NOMO-1 treated with DMSO at 0.1 percent for 48 hours (cell line): ENCODE data around the gene HOXD9.

Experiments
- DNase-seq: peaks from one replicate; lab custom pipeline; 2025; ENCODE audit not compliant: unreplicated experiment; lab: John Stamatoyannopoulos, UW

The HOXD9 gene

DNA sequence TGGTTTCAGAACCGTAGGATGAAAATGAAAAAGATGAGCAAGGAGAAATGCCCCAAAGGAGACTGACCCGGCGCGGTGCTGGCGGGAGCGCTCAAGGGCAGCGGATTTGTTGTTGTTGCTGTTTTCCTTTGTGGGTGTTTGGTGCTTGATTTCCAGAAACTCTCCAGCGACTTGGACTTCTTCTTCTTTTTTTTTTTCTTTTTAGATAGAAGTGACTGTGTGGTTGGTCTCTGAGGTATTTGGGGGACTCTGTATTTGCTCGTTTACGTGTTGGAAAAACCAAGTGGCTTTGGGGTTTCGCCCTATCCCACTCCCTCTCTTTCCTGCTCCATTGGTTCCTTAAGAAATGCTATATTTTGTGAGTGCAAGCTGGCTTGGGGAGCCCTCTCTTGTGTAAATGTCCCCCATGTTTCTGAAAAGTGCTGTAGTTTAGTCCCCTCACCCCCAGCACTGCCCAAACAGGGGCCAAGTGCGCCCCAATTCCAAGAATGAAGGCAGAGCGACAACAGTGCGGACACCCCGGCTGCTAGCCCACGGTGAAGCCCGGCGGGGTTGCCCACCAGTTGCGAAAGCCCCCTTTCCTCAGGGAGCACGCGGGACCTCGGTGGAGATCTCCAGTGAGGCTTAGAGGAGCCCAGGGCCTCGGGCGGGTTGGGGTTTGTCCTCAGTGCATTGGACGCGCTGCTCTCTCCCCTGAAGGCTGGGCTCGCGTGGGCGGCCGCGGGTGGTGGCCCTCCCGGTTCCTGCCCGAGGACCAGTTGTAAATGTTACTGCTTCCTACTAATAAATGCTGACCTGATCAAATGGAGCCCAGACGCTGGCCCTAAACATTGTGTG lies 1.8 kb downstream of the HOXD9 start:
- no peak for DNase-seq

DNA sequence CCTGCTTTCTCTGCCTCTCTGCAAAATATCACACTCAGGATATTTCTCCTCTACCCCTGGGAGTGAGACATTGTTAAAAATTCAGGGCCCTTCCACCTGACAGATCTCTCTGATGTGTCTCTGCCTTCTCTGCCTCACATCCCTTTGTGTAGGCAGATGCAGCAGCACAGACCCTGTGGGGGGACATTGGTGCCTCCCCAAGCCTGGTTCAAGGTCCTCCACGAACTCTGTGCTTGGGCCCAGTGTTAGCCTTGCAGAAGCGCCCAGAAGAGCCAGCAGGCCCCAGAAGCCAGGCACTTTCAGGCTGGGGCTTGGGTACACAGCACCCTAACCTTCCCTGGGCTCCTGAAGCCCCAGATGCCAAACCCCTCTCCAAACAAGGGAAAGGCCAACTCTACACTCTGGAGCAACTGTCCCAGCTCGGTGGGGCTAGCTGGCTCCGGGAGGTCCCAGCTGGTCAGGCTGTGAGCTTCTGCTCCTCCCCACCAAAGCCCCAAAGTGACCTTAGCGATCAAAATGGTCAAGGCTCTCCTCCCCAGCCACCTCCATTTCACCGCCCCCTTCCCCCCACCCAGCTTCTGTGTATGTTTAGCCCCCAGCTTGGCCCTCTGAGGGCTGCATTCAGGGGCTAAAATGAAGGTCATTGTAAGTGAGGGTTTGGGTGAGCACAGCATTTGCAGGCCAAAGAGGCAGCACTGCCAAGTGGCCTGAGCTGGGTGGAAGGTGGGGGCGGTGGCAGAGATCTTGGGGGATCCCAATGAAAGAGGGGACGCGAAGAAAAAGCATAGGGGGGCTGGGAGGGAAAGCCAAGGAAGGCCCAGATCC lies 2.6 kb downstream of the HOXD9 start:
- DNase-seq, result no peak

DNA sequence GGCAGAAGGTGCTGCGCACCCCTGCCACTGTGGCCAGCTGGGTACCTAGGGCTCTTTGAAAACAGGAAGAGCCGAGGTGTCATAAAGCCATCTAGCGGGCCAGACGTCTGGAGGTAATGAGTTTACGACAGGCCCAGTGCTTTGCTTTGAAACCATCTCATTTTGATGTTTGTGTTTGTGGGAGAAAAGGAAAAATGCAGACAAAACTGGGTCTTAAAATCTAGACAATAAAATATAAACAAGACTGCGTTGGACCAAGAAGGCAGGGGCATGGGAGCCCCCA lies 3.2 kb downstream of the HOXD9 start:
- DNase-seq, result no peak

- DNase-seq, result peak; percentile 30
Measured at GRCh38 chr2:176126929-176127773, 4.6 kb downstream of the HOXD9 start.

- no peak for DNase-seq
Measured at GRCh38 chr2:176127774-176128072, 5.2 kb downstream of the HOXD9 start.

DNA sequence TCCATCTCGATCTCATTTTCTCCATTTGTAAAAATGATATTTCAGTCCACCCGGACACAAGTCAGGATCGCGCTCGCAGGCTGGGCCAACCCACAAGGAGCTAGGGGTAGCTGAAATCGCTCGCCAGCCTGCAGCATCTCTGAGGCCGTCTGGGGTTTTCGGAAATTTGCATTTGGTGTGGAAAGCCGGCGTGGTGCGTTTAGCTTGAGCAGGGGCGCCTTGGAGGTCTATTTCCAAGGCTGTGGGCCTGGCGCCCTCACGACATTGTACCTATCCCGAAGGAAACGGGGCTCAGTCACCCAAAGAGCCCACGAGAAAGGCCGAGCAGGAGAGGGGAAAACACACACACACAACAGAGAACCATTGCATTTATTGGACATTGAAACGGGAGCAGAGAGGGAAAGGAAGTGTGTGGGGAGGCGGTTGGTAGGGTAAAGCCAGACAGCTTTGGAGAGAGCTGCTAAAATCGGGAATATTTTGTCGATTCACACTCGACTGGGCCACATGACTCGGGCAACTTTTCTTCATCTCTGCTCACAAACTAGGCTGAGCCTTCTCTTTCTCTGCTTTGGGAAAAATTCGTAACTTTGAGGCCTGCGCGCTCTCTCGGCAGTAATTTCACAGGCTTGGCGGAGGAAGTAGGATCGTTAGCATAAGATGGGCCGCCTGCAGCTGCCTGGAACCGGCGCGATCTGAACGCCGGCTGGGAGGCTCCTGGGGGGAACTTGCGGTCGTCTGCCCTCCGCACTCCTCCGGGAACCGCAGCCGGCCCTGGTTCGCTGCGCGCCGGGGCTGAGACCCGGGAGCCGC lies 5.9 kb downstream of the HOXD9 start:
- no peak for DNase-seq

GRCh38 chr2:176128982-176129796 lies 6.7 kb downstream of the HOXD9 start, which contains the start of gene HOXD8:
Gene HOXD8 (plus strand): TSS chr2:176129705. CDS start chr2:176130367, 662 bp downstream.
- DNase-seq, result no peak

GRCh38 chr2:176129813-176130146 lies 7.3 kb downstream of the HOXD9 start:
- DNase-seq, result no peak

- DNase-seq, result no peak
Measured at GRCh38 chr2:176130147-176130956, 7.8 kb downstream of the HOXD9 start.

GRCh38 chr2:176130957-176131847 lies 8.7 kb downstream of the HOXD9 start:
- no peak for DNase-seq

DNA sequence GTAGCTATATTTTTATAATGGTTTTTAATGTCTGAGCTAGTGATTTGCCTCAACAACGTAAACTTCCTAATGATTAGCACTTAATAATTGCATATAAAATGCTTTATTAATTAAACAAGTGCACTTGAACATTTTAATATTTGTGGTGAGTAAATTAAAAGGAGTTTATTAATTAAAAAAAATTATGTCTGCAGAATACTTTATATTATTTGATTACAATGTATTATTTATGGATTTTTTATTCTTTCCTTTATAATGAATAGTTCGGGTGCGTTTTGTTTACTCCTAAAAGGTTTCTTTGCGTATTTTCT lies 9.3 kb downstream of the HOXD9 start:
- no peak for DNase-seq

- DNase-seq, result no peak
Measured at GRCh38 chr2:176132205-176133171, 10.0 kb downstream of the HOXD9 start.

DNA sequence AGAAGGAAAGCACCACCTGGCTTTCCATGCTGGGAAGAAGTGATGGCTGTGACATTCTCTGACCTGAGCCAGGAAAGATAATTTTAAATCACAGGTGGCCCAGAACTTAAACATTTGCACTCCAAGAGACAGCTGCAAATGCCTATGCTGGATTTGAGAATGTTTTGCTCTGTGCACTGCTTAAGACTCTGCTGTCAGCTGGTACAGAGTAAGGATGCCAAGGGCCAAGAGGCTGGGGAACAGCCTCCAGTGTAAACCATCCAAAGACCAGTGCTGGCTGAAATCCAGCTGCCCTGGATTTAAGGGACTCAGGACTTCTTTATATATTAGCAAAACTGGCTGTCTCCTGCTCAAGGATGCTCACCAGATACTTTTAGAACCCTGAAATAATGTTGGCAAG lies 10.9 kb downstream of the HOXD9 start:
- DNase-seq, result no peak

- DNase-seq, result no peak
Measured at GRCh38 chr2:176134035-176134434, 11.5 kb downstream of the HOXD9 start.

GRCh38 chr2:176135035-176135440 lies 12.5 kb downstream of the HOXD9 start:
- DNase-seq, result no peak

DNA sequence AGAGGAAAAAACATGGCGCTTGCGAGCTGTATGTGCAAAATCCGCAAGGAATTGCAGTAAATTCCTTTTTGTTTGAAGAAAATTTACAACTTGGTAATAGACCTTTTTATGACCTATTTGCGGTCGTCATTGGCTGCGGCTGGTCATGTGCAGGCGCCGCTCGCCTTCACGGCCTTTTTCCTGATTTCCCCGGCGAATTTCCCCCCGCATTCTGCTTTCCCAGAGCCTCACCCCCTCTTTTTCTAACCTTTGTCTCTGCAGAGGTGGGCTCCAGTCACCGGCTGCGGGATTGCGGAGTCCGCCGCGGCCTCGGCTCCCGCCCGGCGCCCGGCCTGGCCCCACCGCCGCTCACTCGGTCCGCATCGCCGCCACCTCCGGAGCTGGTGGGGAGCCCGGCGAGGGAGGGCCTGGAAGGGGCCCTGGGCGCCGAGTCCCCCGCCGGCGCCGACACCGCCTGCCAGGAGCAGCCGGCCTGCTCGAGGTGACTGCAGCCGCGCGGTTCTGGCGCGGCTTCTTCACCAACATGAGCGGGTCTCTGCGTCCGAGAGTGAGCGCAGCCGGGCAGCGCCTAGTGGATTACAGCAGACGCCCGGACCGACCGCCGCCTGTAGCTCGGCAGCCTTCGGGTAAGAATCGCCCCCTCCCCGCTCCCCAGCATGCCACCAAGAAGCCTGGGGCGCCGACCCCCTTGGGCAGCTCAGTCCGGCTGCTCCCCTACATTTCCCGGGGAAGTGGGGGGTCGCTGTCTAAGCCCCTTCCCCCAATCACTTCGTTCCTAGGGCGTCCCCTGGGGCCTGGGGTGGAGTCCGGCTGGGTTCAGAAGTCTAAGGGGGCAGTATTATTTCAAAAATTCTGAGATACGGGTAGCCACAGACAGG lies 14.1 kb downstream of the HOXD9 start:
- DNase-seq, result no peak
